A549 (cell line): ENCODE measurements around the gene AGAP3.
A peak's percentile ranks its signal among the peaks of the same experiment; 100 is the strongest.

Source experiments
- ESRRA ChIP-seq: fragments of 150-350 bp; IDR thresholded peaks from 2 replicates; pipeline ENCODE4 v1.6.1; 2014; ENCODE audit warnings: mild to moderate bottlenecking, low read length, borderline replicate concordance
- POLR2A ChIP-seq: IDR thresholded peaks from 2 replicates; pipeline ENCODE4 v1.6.1; 2012; ENCODE audit warnings: mild to moderate bottlenecking, low read length
- RNF2 ChIP-seq: fragments of 200-600 bp; sonication (generic); IDR thresholded peaks from 2 replicates; pipeline ENCODE4 v1.6.1; 2016; ENCODE audit warnings: low read depth, mild to moderate bottlenecking, antibody characterized with exemption, moderate library complexity, borderline replicate concordance
- ZSCAN20 ChIP-seq: fragments of 250-450 bp; sonication (Bioruptor Pico); IDR thresholded peaks from 2 replicates; pipeline ENCODE4 v1.8.0; 2022; ENCODE audit warnings: mild to moderate bottlenecking, moderate library complexity
- TF ChIP-seq, protein P1 (sequence below): fragments of >200 bp; sonication (Bioruptor Twin); formaldehyde crosslinking; IDR thresholded peaks from 3 replicates; pipeline ENCODE4 v1.5.1; 2016

DNA sequence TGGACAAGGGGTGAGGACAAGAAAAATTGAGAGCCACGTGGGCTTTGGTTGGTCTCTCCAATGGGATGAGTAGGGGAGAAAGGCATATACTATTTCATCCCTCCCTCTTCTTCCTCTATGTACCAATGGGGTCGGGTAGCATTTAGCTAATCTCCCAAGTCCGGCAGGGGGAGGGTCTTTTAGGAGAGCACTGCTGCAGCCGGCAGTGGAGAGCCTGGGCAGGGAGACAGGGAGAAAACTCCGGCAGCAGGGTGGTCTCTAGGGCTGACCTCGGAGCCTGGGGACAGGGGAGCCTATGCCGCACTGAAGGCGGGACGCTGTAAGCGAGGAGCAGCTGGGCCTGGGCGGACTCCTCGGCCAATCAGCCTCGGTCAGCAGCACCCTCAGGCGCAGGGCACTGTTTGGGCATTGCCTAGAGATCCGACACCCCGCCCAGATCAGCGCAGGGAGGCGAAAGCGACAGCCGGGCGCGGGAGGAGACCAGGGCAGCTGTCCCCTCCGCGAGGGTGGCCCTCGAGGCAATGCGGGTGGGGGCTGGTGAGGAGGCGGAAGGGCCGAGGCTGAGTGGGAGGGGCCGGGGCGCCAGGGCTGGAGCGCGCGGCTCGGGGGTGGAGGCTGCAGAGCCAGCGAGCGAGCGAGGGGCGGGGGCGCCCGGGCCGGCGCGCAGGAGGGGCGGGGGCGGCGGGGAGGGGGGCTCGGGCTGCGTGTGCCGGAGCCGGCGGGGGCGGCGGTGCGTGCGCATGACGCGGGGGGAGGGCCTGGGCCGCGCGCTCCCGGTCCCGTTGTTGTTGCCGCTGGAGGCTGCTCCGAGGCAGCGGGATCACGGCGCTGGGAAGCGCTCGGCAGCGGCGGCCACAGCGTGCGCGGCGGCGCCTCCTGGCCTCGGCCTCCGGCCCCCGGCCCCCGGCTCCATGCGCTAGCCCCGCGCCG is at the start of gene AGAP3:
- TF ChIP-seq ZSCAN20 (no peak), RNF2 (no peak), ESRRA (no peak), POLR2A (peak; percentile 81)
- TF ChIP-seq, protein P1, sequence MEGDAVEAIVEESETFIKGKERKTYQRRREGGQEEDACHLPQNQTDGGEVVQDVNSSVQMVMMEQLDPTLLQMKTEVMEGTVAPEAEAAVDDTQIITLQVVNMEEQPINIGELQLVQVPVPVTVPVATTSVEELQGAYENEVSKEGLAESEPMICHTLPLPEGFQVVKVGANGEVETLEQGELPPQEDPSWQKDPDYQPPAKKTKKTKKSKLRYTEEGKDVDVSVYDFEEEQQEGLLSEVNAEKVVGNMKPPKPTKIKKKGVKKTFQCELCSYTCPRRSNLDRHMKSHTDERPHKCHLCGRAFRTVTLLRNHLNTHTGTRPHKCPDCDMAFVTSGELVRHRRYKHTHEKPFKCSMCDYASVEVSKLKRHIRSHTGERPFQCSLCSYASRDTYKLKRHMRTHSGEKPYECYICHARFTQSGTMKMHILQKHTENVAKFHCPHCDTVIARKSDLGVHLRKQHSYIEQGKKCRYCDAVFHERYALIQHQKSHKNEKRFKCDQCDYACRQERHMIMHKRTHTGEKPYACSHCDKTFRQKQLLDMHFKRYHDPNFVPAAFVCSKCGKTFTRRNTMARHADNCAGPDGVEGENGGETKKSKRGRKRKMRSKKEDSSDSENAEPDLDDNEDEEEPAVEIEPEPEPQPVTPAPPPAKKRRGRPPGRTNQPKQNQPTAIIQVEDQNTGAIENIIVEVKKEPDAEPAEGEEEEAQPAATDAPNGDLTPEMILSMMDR, result no peak
